Astrocyte of the spinal cord (primary cell): ENCODE measurements around the gene TBC1D12.
"Not testable (repeated sequence)": the region's sequence is repeated elsewhere in the genome, so short reads cannot be mapped to it uniquely, and the experiment has no call there.

Experiments used
- DNase-seq: peaks from one replicate; pipeline ENCODE4 v3.0.0; 2011; ENCODE audit warnings: low read depth, low spot score
- H3K4me3 ChIP-seq: 2 replicates; pipeline ENCODE4 v1.5.1; 2011; ENCODE audit warnings: low read depth, mild to moderate bottlenecking, low read length, moderate library complexity
- CTCF ChIP-seq: IDR thresholded peaks from 2 replicates; pipeline ENCODE4 v1.5.1; 2012; ENCODE audit warnings: low read depth, mild to moderate bottlenecking, low read length, inconsistent platforms
- in situ Hi-C: cut with HindIII; loops from 2 replicates; pipeline ENCODE4 v1.10.0; 2017; ENCODE audit warnings: low sequenced_read_pairs

TBC1D12 gene

GRCh38 chr10:94376865-94377264, 25.5 kb upstream of the TBC1D12 start:
- H3K4me3 ChIP-seq: no peak overlapping the region
- in situ Hi-C loops: no loop called here
- no peak for TF ChIP-seq CTCF
- no peak for DNase-seq

GRCh38 chr10:94383530-94383929, 18.8 kb upstream of the TBC1D12 start:
- DNase-seq: no peak
- in situ Hi-C loops: no loop called here
- no peak for TF ChIP-seq CTCF
- no peak overlapping the region for H3K4me3 ChIP-seq

- in situ Hi-C loops, H3K4me3 ChIP-seq, DNase-seq: not testable (repeated sequence)
Observed at GRCh38 chr10:94385733-94386132, 16.6 kb upstream of the TBC1D12 start.

GRCh38 chr10:94392117-94392516, 10.2 kb upstream of the TBC1D12 start:
- DNase-seq, H3K4me3 ChIP-seq, in situ Hi-C loops: not testable (repeated sequence)

GRCh38 chr10:94397549-94398370, 4.6 kb upstream of the TBC1D12 start:
- in situ Hi-C loops: no loop called here
- H3K4me3 ChIP-seq: no peak overlapping the region
- DNase-seq: no peak
- no peak for TF ChIP-seq CTCF

- H3K4me3 ChIP-seq: no peak overlapping the region
- no peak for TF ChIP-seq CTCF
- no peak for DNase-seq
- in situ Hi-C loops: no loop called here
Observed at GRCh38 chr10:94398762-94399161, 3.6 kb upstream of the TBC1D12 start.

- no peak for TF ChIP-seq CTCF
- in situ Hi-C loops: no loop called here
- H3K4me3 ChIP-seq: peak overlapping the region; percentile 83
- DNase-seq: peak; percentile 13
Observed at GRCh38 chr10:94402843-94403379, 570 bp downstream of the TBC1D12 start.
